ENCODE data around the gene CENPA. TPM values are rescaled to one million over a fixed set of nuclear protein-coding genes. Genes with fewer than 3 reads are reported as not detected.

The CENPA gene
- total RNA-seq, 4 donors from 2014 or later = 0.47 to 5.2 (median 2.1) TPM

DNA sequence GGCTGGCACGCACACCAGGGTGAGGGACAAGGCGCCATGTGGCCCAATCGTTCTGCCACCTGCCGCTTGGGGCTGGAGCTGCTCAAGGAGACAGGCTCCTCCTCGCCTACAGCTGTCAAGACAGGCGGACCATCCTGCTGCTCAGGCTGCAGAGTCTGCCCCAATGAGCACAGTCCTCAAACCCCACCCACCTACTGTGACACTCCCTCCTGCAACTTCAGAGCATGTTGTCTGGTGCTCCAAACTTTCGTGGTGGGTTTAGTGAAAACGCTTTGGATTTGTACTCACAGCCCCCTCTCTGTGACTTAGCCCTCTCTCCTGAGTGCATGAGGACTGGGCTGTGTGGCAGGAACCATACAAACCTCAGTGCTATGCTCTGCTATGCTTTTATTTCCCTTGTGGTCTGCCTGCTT lies 45.0 kb upstream of the CENPA start:
- no peak overlapping the region for H3K4me3 ChIP-seq (ENCODE audit: low read depth, poor library complexity, severe bottlenecking)
- 39 to 54% methylated on average over 7 to 8 of the region's 8 CpGs for WGBS, 2 donors
- TF ChIP-seq POLR2A (IDR thresholded peaks at IDR 0.05) = no peak
- TF ChIP-seq, protein P1, sequence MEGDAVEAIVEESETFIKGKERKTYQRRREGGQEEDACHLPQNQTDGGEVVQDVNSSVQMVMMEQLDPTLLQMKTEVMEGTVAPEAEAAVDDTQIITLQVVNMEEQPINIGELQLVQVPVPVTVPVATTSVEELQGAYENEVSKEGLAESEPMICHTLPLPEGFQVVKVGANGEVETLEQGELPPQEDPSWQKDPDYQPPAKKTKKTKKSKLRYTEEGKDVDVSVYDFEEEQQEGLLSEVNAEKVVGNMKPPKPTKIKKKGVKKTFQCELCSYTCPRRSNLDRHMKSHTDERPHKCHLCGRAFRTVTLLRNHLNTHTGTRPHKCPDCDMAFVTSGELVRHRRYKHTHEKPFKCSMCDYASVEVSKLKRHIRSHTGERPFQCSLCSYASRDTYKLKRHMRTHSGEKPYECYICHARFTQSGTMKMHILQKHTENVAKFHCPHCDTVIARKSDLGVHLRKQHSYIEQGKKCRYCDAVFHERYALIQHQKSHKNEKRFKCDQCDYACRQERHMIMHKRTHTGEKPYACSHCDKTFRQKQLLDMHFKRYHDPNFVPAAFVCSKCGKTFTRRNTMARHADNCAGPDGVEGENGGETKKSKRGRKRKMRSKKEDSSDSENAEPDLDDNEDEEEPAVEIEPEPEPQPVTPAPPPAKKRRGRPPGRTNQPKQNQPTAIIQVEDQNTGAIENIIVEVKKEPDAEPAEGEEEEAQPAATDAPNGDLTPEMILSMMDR (IDR thresholded peaks at IDR 0.05) = no peak
- intact Hi-C loops (cut with DNase I; ENCODE audit: low total_unique reads) = loop anchor here (5.0 kb wide), 1 partner anchor 134 kb away; no protein-coding TSS in a partner anchor
- DNase-seq (ENCODE audit: low spot score in 2 of 2) = no peak

DNA sequence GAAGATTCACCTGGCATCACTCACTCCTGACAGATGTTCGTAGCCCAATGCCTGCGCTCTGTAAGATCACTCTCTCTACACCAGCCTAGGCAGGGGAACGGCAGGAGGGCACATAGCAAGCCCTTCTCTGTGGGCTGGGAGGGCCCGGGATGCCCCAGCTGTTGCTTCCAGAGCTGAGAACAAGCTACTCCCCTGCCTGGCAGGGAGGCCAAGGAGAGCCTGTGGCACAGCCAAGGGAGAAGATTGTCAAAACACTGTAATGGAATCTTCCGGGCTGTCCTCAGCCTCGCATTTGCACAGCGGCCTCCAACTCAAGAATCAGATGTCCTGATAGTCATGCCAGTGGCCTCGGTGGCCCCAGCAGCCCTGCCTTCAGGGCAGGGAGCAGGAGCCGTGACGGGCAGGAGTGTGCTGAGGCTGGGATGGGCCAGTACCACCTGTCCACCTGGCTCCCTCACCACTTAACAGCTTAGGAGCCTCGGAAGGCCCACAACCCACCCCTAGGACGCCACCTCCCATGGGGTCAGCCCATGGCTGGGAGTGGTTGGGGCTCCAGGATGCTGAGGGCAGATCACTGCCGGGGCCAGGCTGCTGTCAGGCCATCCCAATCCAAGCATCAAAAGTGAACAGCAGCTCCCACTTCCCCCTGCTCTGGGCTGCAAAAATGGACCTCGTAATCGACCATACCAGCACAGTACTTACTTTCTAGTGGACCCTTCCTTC lies 43.6 kb upstream of the CENPA start:
- no peak overlapping the region for H3K4me3 ChIP-seq (ENCODE audit: low read depth, poor library complexity, severe bottlenecking)
- no peak for TF ChIP-seq POLR2A (IDR thresholded peaks at IDR 0.05)
- TF ChIP-seq, protein P1 (IDR thresholded peaks at IDR 0.05) = no peak
- 84 to 95% methylated on average over 8 to 14 of the region's 15 CpGs for WGBS, 2 donors
- no peak for DNase-seq (ENCODE audit: low spot score in 2 of 2)
- intact Hi-C loops (cut with DNase I; ENCODE audit: low total_unique reads) = loop anchor here (5.0 kb wide), 1 partner anchor 135 kb away; no protein-coding TSS in a partner anchor

DNA sequence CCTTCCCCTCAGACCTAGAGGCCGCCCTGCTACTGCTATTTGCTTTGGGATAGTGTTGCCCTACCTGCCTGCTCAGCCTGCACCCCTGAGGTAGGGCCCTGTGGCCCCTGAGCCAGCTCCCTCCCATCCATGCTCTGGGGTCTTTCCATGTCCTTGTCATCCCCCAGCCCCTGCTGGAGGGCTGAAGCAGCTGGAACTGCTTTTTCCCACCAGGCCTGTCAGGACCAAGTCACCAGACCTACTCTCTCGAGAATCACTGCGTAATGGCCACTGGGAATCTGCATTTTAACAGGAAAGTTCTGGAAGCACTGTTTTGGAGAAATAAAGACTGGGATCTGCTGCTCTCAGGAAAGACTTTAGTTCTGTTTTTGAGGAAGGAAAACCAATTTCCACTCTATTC lies 42.0 kb upstream of the CENPA start:
- intact Hi-C loops (cut with DNase I; ENCODE audit: low total_unique reads) = loop anchor here (5.0 kb wide), 1 partner anchor 137 kb away; no protein-coding TSS in a partner anchor
- H3K4me3 ChIP-seq (ENCODE audit: low read depth, poor library complexity, severe bottlenecking) = no peak overlapping the region
- DNase-seq (ENCODE audit: low spot score in 2 of 2) = no peak
- 88 to 93% methylated on average over 3 of the region's 3 CpGs for WGBS, 2 donors
- no peak for TF ChIP-seq POLR2A (IDR thresholded peaks at IDR 0.05)
- TF ChIP-seq, protein P1 (IDR thresholded peaks at IDR 0.05) = no peak

DNA sequence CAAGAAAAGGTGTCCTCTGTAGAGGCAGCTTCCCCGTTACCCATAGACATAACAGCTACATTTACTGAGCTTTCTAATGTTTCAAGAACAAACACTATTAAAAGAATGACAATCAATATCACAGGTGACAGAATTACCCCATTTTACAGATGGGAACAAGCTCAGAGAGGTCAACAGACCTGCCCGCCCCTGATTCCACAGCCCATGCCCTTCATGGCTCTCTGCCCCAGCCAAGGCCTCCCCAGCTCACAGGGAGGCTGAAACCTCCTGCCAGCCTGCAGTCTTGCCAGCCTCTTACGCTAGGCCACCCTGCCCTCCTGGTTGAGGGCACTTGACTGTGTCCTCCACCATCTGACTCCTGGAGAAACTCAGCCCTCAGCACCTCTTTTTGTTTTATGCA lies 40.9 kb upstream of the CENPA start:
- intact Hi-C loops (cut with DNase I; ENCODE audit: low total_unique reads) = loop anchor here (5.0 kb wide), 1 partner anchor 138 kb away; no protein-coding TSS in a partner anchor
- no peak for DNase-seq (ENCODE audit: low spot score in 2 of 2)
- no peak for TF ChIP-seq POLR2A (IDR thresholded peaks at IDR 0.05)
- TF ChIP-seq, protein P1 (IDR thresholded peaks at IDR 0.05) = no peak
- H3K4me3 ChIP-seq (ENCODE audit: low read depth, poor library complexity, severe bottlenecking) = no peak overlapping the region
- WGBS, 2 donors = 88 to 92% methylated on average over 3 of the region's 3 CpGs

DNA sequence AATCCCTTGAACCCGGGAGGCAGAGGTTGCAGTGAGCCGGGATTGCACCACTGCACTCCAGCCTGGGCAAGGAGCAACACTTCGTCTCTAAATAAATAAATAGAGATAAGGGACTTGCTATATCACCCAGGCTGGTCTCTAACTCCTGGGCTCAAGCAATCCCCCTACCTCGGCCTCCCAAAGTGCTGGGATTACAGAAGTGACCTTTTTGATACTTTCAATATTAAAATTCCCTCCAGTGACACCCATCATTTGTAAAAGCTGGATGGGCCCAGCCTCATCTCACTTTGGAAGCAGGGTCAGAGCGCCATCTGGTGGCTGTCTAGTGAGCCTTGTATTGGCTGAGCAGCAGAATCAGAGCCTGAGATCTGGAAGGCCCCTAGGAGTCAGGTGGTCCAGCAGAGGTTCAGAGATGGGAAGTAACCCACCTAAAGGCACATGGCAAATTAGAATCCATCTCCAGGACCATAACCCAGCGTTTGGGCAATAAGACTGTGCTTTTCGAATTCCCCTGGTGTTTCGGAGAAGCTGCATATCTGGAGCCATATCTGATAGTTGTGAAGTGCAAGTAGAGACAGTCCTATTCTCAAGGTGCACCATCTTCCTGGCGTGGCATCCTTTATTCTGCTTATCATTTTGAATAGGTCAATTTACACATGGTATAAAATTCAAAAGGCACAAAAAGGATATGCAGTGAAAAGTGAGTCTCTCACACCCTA lies 40.1 kb upstream of the CENPA start:
- intact Hi-C loops (cut with DNase I; ENCODE audit: low total_unique reads) = no loop called here
- no peak overlapping the region for H3K4me3 ChIP-seq (ENCODE audit: low read depth, poor library complexity, severe bottlenecking)
- DNase-seq (ENCODE audit: low spot score in 2 of 2) = peak; percentile 80 to 97
- 29 to 35% methylated on average over 9 of the region's 9 CpGs for WGBS, 2 donors
- TF ChIP-seq, protein P1 (IDR thresholded peaks at IDR 0.05) = peak in 1 of 3 donors; percentile 73
- TF ChIP-seq POLR2A (IDR thresholded peaks at IDR 0.05) = no peak
